DOHH2 (cell line): ENCODE measurements around the gene CACNG1.

Experiments used
- H3F3A ChIP-seq: fragments of 200-600 bp; sonication (generic), shearing (Covaris generic); 2 replicates; pipeline ENCODE4 v1.6.0; 2016; ENCODE audit warnings: antibody characterized with exemption, mild to moderate bottlenecking; ENCODE audit not compliant: control insufficient read depth, insufficient read depth
- H3K27ac ChIP-seq: fragments of 200-600 bp; sonication (generic); 2 replicates; pipeline ENCODE4 v1.5.1; 2014; ENCODE audit warnings: low read depth, mild to moderate bottlenecking, low read length, moderate library complexity
- H3K27me3 ChIP-seq: fragments of 200-600 bp; sonication (generic); 2 replicates; pipeline ENCODE4 v1.6.1; 2014; ENCODE audit warnings: mild to moderate bottlenecking, low read length, mixed read lengths; ENCODE audit not compliant: control insufficient read depth
- H3K36me3 ChIP-seq: fragments of 200-600 bp; sonication (generic); 2 replicates; pipeline ENCODE4 v1.6.1; 2014; ENCODE audit warnings: mild to moderate bottlenecking, low read length, moderate library complexity, mixed read lengths; ENCODE audit not compliant: control insufficient read depth
- H3K4me1 ChIP-seq: fragments of 200-600 bp; sonication (generic); 2 replicates; pipeline ENCODE4 v1.6.1; 2014; ENCODE audit warnings: mild to moderate bottlenecking, low read length, mixed read lengths; ENCODE audit not compliant: control insufficient read depth
- H3K4me2 ChIP-seq: fragments of 200-600 bp; sonication (generic); 2 replicates; pipeline ENCODE4 v1.6.0; 2014; ENCODE audit warnings: mild to moderate bottlenecking, low read length, moderate library complexity
- H3K4me3 ChIP-seq: fragments of 200-600 bp; sonication (generic); 2 replicates; pipeline ENCODE4 v1.5.1; 2014; ENCODE audit warnings: mild to moderate bottlenecking, low read length, mixed read lengths
- H3K79me2 ChIP-seq: fragments of 200-600 bp; sonication (generic); 2 replicates; pipeline ENCODE4 v1.6.1; 2014; ENCODE audit warnings: mild to moderate bottlenecking, low read length, mixed read lengths; ENCODE audit not compliant: control insufficient read depth
- H3K9me2 ChIP-seq: fragments of 200-600 bp; sonication (generic); replicated peaks from 2 replicates; pipeline ENCODE4 v1.6.1; 2014; ENCODE audit warnings: mild to moderate bottlenecking, low read length, mixed read lengths; ENCODE audit not compliant: control insufficient read depth
- H3K9me3 ChIP-seq: fragments of 200-600 bp; sonication (generic); 2 replicates; pipeline ENCODE4 v1.6.1; 2014; ENCODE audit warnings: antibody characterized with exemption, low read length, mixed read lengths; ENCODE audit not compliant: control insufficient read depth, insufficient read depth
- H4K20me1 ChIP-seq: fragments of 200-600 bp; sonication (generic); 2 replicates; pipeline ENCODE4 v1.6.0; 2014; ENCODE audit warnings: low read depth, mild to moderate bottlenecking, antibody characterized with exemption, low read length, moderate library complexity; ENCODE audit not compliant: control insufficient read depth, insufficient read depth
- EZH2phosphoT487 ChIP-seq: fragments of 200-600 bp; sonication (generic); IDR thresholded peaks from 2 replicates; pipeline ENCODE4 v1.6.1; 2017; ENCODE audit warnings: borderline replicate concordance, mild to moderate bottlenecking, antibody characterized with exemption, low read length, moderate library complexity, mixed read lengths
- TF ChIP-seq, protein P1 (sequence below): fragments of 200-600 bp; sonication (generic); IDR thresholded peaks from one replicate; pipeline ENCODE4 v1.5.1; 2014; ENCODE audit warnings: antibody characterized with exemption, mild to moderate bottlenecking, low read depth, low read length; ENCODE audit not compliant: poor library complexity, severe bottlenecking

Gene CACNG1

DNA sequence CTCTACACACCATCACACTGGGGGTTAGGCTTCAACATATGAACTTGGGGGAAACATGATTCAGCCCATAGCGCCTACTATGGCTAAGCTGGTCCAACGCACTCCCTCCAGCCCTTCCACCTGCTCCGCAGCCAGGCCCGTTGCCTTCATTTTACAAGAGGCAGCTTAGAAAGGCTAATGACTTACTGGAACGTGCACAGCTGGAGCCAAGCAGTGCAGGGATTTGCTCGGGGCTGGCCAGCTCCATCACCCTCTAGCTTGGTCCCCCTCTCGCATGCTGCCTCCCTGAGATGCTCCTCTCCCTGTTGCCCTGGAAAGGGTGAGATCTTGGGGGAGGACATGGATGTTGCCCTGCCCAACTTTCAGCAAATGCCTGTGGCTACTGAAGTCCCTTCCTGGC, 2.8 kb upstream of the CACNG1 start:
- no peaks in the 10 kb centered on the region for H3K27me3 ChIP-seq
- no peak overlapping the region for H3K4me3 ChIP-seq
- H3K9me3 ChIP-seq: no peaks in the 10 kb centered on the region
- H3K79me2 ChIP-seq: no peaks in the 10 kb centered on the region
- H3K36me3 ChIP-seq: no peaks in the 10 kb centered on the region
- H3K4me2 ChIP-seq: no peak overlapping the region
- no peaks in the 10 kb centered on the region for H4K20me1 ChIP-seq
- no peaks in the 10 kb centered on the region for H3K4me1 ChIP-seq
- TF ChIP-seq, protein P1, sequence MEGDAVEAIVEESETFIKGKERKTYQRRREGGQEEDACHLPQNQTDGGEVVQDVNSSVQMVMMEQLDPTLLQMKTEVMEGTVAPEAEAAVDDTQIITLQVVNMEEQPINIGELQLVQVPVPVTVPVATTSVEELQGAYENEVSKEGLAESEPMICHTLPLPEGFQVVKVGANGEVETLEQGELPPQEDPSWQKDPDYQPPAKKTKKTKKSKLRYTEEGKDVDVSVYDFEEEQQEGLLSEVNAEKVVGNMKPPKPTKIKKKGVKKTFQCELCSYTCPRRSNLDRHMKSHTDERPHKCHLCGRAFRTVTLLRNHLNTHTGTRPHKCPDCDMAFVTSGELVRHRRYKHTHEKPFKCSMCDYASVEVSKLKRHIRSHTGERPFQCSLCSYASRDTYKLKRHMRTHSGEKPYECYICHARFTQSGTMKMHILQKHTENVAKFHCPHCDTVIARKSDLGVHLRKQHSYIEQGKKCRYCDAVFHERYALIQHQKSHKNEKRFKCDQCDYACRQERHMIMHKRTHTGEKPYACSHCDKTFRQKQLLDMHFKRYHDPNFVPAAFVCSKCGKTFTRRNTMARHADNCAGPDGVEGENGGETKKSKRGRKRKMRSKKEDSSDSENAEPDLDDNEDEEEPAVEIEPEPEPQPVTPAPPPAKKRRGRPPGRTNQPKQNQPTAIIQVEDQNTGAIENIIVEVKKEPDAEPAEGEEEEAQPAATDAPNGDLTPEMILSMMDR: no peak
- no peak for TF ChIP-seq EZH2phosphoT487
- no peaks in the 10 kb centered on the region for H3F3A ChIP-seq
- no peaks in the 10 kb centered on the region for H3K9me2 ChIP-seq
- no peak overlapping the region for H3K27ac ChIP-seq

DNA sequence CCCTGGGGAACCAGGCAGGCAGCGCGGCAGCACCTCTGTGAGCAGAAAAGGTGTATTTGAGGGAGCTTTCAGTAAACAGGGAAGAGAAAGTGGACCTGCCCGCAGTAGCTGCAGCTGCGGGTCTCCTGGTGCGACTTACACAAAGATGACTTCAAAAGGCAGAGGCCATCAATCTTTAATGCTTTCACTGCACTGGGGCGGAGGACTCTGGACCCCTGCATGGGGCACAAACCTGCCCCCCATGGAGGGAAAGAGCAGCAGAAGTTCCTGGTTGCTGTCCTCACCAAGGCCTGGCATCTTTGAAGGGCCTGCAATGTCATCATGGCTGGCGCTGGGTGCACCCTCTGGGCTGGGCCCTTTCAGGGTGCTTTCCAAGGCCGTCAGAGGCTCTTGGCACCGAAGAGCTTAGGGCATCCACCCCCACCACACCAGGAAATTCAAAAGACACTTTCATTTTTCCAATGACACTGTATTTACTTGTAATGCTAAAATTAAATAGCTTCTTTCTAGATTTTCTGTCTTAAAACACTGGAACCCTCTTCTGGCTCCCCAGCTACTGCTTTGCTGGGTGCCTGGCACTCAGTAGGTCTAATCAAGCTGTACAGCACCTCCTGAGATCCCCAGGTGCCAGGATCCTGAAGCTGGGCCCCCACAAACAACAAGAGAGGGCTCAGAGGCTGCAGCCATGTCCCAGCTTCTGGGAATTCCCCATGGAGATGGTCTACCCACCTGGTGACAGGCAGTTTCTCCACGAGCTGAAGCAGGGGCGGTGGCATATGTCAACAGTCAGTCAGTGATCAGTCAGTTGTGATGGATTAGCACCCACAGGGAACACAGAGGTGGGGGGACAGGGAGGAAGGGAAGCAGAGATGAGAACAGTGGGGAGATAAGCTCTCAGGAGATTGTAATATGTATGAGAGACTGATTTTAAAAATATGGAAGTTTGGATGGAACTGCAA, 2.1 kb upstream of the CACNG1 start:
- no peak overlapping the region for H3K27ac ChIP-seq
- H3K79me2 ChIP-seq: no peaks in the 10 kb centered on the region
- H3K4me1 ChIP-seq: no peaks in the 10 kb centered on the region
- H3K9me2 ChIP-seq: no peaks in the 10 kb centered on the region
- H4K20me1 ChIP-seq: no peaks in the 10 kb centered on the region
- no peaks in the 10 kb centered on the region for H3K27me3 ChIP-seq
- no peaks in the 10 kb centered on the region for H3K36me3 ChIP-seq
- no peaks in the 10 kb centered on the region; the same call in 1 of the 2 replicates for H3K9me3 ChIP-seq
- TF ChIP-seq EZH2phosphoT487: no peak
- TF ChIP-seq, protein P1: no peak
- H3K4me3 ChIP-seq: no peak overlapping the region
- no peak overlapping the region for H3K4me2 ChIP-seq
- H3F3A ChIP-seq: no peaks in the 10 kb centered on the region

DNA sequence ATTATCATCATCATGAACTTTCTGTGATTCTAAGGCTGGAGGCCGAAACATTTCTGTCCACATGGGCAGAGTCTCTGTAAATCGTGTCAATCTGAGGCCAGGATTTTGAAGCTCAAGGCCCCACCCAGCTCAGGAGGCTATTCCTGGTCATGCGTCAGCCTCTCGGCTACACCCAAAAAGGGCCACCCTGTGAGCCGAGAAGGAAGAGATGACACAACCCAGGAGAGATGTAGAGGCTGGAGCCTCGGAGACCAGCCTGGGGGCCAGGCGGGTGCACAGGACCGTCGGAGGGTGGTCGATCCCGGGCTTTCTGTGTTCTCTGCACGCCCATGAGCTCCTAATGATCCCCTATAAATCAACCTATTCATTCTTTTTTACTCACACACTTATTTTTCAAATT, 1.1 kb upstream of the CACNG1 start:
- TF ChIP-seq, protein P1: no peak
- H3K9me3 ChIP-seq: no peaks in the 10 kb centered on the region; the same call in 1 of the 2 replicates
- H3K4me1 ChIP-seq: no peaks in the 10 kb centered on the region
- no peak overlapping the region for H3K27ac ChIP-seq
- H3K4me2 ChIP-seq: no peak overlapping the region
- H3F3A ChIP-seq: no peaks in the 10 kb centered on the region
- H4K20me1 ChIP-seq: no peaks in the 10 kb centered on the region
- H3K36me3 ChIP-seq: no peaks in the 10 kb centered on the region
- H3K79me2 ChIP-seq: no peaks in the 10 kb centered on the region
- H3K27me3 ChIP-seq: no peaks in the 10 kb centered on the region
- H3K9me2 ChIP-seq: no peaks in the 10 kb centered on the region
- H3K4me3 ChIP-seq: no peak overlapping the region
